H1 (cell line): ENCODE results near the gene GLUD1. TPM values are rescaled to one million over a fixed set of nuclear protein-coding genes. Genes with fewer than 3 reads are reported as not detected.

ENCODE experiments used
- CTCF ChIA-PET: fragments of 300-600 bp; sonication (Branson Sonifier 250); formaldehyde crosslinking; loops from one replicate; lab custom pipeline; 2021; ENCODE audit not compliant: partially characterized antibody; lab: Charles Lee
- POLR2A ChIA-PET: fragments of 300-600 bp; sonication (Branson Sonifier 250); formaldehyde crosslinking; loops from one replicate; lab custom pipeline; 2021; ENCODE audit warnings: inconsistent platforms; ENCODE audit not compliant: partially characterized antibody; lab: Charles Lee
- DNase-seq, 2 experiments: peaks; one replicate each; pipeline versions ENCODE4 v3.0.0 to v3.0.0-alpha.2; 2010 to 2022; ENCODE audit warnings: low spot score in 2 of 2, low read depth in 1 of 2, mixed read lengths in 1 of 2
- FAIRE-seq: peaks from 2 replicates; lab custom pipeline; 2011; peaks lifted over from hg19 to GRCh38; lab: Jason Lieb, UNC
- H2AFZ ChIP-seq: 2 replicates; pipeline ENCODE4 v1.8.1; 2012; ENCODE audit warnings: low read length, inconsistent platforms
- H2AK5ac ChIP-seq: 2 replicates; pipeline ENCODE4 v1.6.1; 2013; ENCODE audit warnings: low read depth, low read length
- H2BK120ac ChIP-seq: replicated peaks from 2 replicates; pipeline ENCODE3; 2013; ENCODE audit warnings: low read depth, low read length, inconsistent platforms
- H2BK12ac ChIP-seq: 2 replicates; pipeline ENCODE4 v1.6.1; 2013; ENCODE audit warnings: low read depth, low read length
- H2BK15ac ChIP-seq: 2 replicates; pipeline ENCODE4 v1.6.1; 2013; ENCODE audit warnings: low read length
- H2BK20ac ChIP-seq: 2 replicates; pipeline ENCODE4 v1.6.1; 2013; ENCODE audit warnings: low read length
- H2BK5ac ChIP-seq: 2 replicates; pipeline ENCODE4 v1.6.1; 2013; ENCODE audit warnings: low read depth, low read length
- H3K14ac ChIP-seq: 2 replicates; pipeline ENCODE4 v1.6.1; 2013; ENCODE audit warnings: inconsistent platforms; ENCODE audit not compliant: insufficient read length
- H3K18ac ChIP-seq: 2 replicates; pipeline ENCODE4 v1.6.1; 2013; ENCODE audit warnings: low read length; ENCODE audit errors: extremely low read depth
- H3K23ac ChIP-seq: 2 replicates; pipeline ENCODE4 v1.6.1; 2013; ENCODE audit warnings: inconsistent platforms; ENCODE audit not compliant: insufficient read length
- H3K23me2 ChIP-seq: 2 replicates; pipeline ENCODE4 v1.6.1; 2013; ENCODE audit warnings: low read depth, low read length
- H3K27ac ChIP-seq: 2 replicates; pipeline ENCODE4 v1.6.1; 2011; ENCODE audit warnings: low read depth, low read length, inconsistent platforms
- H3K27me3 ChIP-seq, 4 experiments: replicated peaks in 1 of 4; 1 replicate in 1 of 4; 2 replicates in 3 of 4; pipeline versions ENCODE4 v1.6.1 to v1.8.1; 2011 to 2013; ENCODE audit warnings: low read length in 3 of 4, mild to moderate bottlenecking in 3 of 4, inconsistent platforms in 2 of 4, mixed read lengths in 2 of 4, moderate library complexity in 1 of 4; ENCODE audit not compliant: control insufficient read depth in 3 of 4, insufficient read depth in 3 of 4; ENCODE audit errors: extremely low read depth in 1 of 4
- H3K36me3 ChIP-seq, 4 experiments: 2 replicates each; pipeline versions ENCODE4 v1.6.1 to v1.8.1; 2011 to 2013; ENCODE audit warnings: mild to moderate bottlenecking in 4 of 4, low read length in 3 of 4, moderate library complexity in 2 of 4, control low read depth in 1 of 4, inconsistent platforms in 1 of 4; ENCODE audit not compliant: insufficient read depth in 4 of 4, control insufficient read depth in 2 of 4
- H3K4ac ChIP-seq: replicated peaks from 2 replicates; pipeline ENCODE3; 2013; ENCODE audit warnings: low read length, low read depth, mixed read lengths, inconsistent platforms; ENCODE audit not compliant: insufficient read length
- H3K4me1 ChIP-seq, 4 experiments: replicated peaks in 1 of 4; 1 replicate in 1 of 4; 2 replicates in 3 of 4; pipeline versions ENCODE4 v1.6.1 to v1.8.1; 2011 to 2013; ENCODE audit warnings: low read length in 3 of 4, inconsistent platforms in 2 of 4, mixed read lengths in 1 of 4; ENCODE audit not compliant: insufficient read depth in 4 of 4, control insufficient read depth in 3 of 4
- H3K4me2 ChIP-seq, 2 experiments: 2 replicates each; pipeline versions ENCODE4 v1.6.1 to v1.8.1; 2011 to 2013; ENCODE audit warnings: low read depth in 2 of 2, low read length in 2 of 2, control low read depth in 1 of 2, inconsistent platforms in 1 of 2, mild to moderate bottlenecking in 1 of 2; ENCODE audit not compliant: insufficient read depth in 1 of 2
- H3K4me3 ChIP-seq, 4 experiments: fragments of 200-600, 300-600 bp in 1 of 4; sonication (generic), shearing (Covaris generic), sonication (Bioruptor Twin) in 1 of 4; 2 replicates each; pipeline versions ENCODE4 v1.5.1 to v1.8.1; 2011 to 2016; ENCODE audit warnings: low read length in 4 of 4, low read depth in 3 of 4, control low read depth in 2 of 4, inconsistent platforms in 2 of 4, mild to moderate bottlenecking in 2 of 4, mixed read lengths in 1 of 4, moderate library complexity in 1 of 4; ENCODE audit not compliant: insufficient read depth in 2 of 4; ENCODE audit errors: extremely low read depth in 1 of 4
- H3K56ac ChIP-seq: replicated peaks from 2 replicates; pipeline ENCODE3; 2013; ENCODE audit warnings: low read depth, mild to moderate bottlenecking, mixed read lengths, low read length, inconsistent platforms; ENCODE audit not compliant: insufficient read length
- H3K79me1 ChIP-seq: 2 replicates; pipeline ENCODE4 v1.6.1; 2013; ENCODE audit warnings: low read depth, low read length, control low read depth
- H3K79me2 ChIP-seq, 2 experiments: 2 replicates each; pipeline versions ENCODE4 v1.6.1 to v1.8.1; 2012 to 2013; ENCODE audit warnings: low read length in 2 of 2, mild to moderate bottlenecking in 2 of 2, inconsistent platforms in 1 of 2; ENCODE audit not compliant: insufficient read depth in 2 of 2, control insufficient read depth in 1 of 2
- H3K9ac ChIP-seq, 4 experiments: replicated peaks in 1 of 4; 1 replicate in 1 of 4; 2 replicates in 3 of 4; pipeline versions ENCODE4 v1.6.1 to v1.8.1; 2011 to 2013; ENCODE audit warnings: low read depth in 3 of 4, low read length in 3 of 4, control low read depth in 2 of 4, mild to moderate bottlenecking in 2 of 4, moderate library complexity in 2 of 4, inconsistent platforms in 1 of 4; ENCODE audit errors: extremely low read depth in 1 of 4
- H3K9me3 ChIP-seq, 2 experiments: 2 replicates each; pipeline versions ENCODE4 v1.6.1 to v1.8.1; 2012 to 2013; ENCODE audit warnings: mild to moderate bottlenecking in 2 of 2, moderate library complexity in 2 of 2, control low read depth in 1 of 2, inconsistent platforms in 1 of 2, low read depth in 1 of 2, low read length in 1 of 2, mixed read lengths in 1 of 2; ENCODE audit not compliant: insufficient read depth in 2 of 2
- H4K20me1 ChIP-seq, 2 experiments: replicated peaks in 1 of 2; 2 replicates each; pipeline versions ENCODE3 to v1.8.1; 2011 to 2013; ENCODE audit warnings: inconsistent platforms in 2 of 2, low read length in 2 of 2, mild to moderate bottlenecking in 1 of 2; ENCODE audit not compliant: insufficient read depth in 2 of 2, control insufficient read depth in 1 of 2
- H4K5ac ChIP-seq: 2 replicates; pipeline ENCODE4 v1.6.1; 2013; ENCODE audit warnings: low read length, low read depth, mixed read lengths, inconsistent platforms; ENCODE audit not compliant: insufficient read length
- H4K8ac ChIP-seq: 2 replicates; pipeline ENCODE4 v1.8.0; 2013; ENCODE audit warnings: mild to moderate bottlenecking, moderate library complexity, low read length, inconsistent platforms; ENCODE audit not compliant: insufficient read depth; ENCODE audit errors: extremely low read depth
- H4K91ac ChIP-seq: replicated peaks from 2 replicates; pipeline ENCODE3; 2013; ENCODE audit warnings: low read length, mixed read lengths, inconsistent platforms; ENCODE audit not compliant: insufficient read length
- HDAC2 ChIP-seq, 2 experiments: fragments of 300-600 bp in 1 of 2; sonication (generic) in 1 of 2; IDR thresholded peaks; 2 replicates each; pipeline ENCODE4 v1.6.1; 2011 to 2012; ENCODE audit warnings: low read depth in 2 of 2, low read length in 2 of 2, mild to moderate bottlenecking in 2 of 2, moderate library complexity in 2 of 2, borderline replicate concordance in 1 of 2, inconsistent platforms in 1 of 2
- HDAC6 ChIP-seq: IDR thresholded peaks from one replicate; pipeline ENCODE4 v1.7.1; 2012; ENCODE audit warnings: low read depth, mild to moderate bottlenecking, inconsistent platforms, low read length, moderate library complexity
- SIRT6 ChIP-seq: IDR thresholded peaks from one replicate; pipeline ENCODE4 v1.7.1; 2012; ENCODE audit warnings: low read length, inconsistent platforms
- SP4 ChIP-seq: IDR thresholded peaks from 2 replicates; pipeline ENCODE4 v1.6.1; 2012; ENCODE audit warnings: low read length, inconsistent platforms
- WGBS, 2 experiments: shearing (Covaris generic) in 1 of 2; methylation state at CpG; one replicate each; pipeline versions ENCODE4 v1.1.6 to v1.1.7; 2013 to 2015; ENCODE audit warnings: low lambda C conversion rate in 2 of 2, mixed read lengths in 2 of 2, inconsistent platforms in 1 of 2, low coverage in 1 of 2, missing lambda C conversion rate in 1 of 2; ENCODE audit not compliant: insufficient replicate concordance in 2 of 2, insufficient coverage in 1 of 2, insufficient read length in 1 of 2; ENCODE audit errors: extremely low coverage in 1 of 2, missing lambda C conversion rate in 1 of 2; 5-methylcytosine and 5-hydroxymethylcytosine counted together
- polyA plus RNA-seq, 7 experiments: library from polyadenylated mRNA; depleted of rRNA in 3 of 7; stranded (reverse) in 5 of 7; unstranded in 2 of 7; fragments of >200 nt in 5 of 7; fragments of 200-250 nt in 2 of 7; gene quantifications; 1 replicate in 5 of 7; 2 replicates in 1 of 7; 4 replicates in 1 of 7; pipeline versions ENCODE4 v1.2.1 to v1.2.3, GENCODE V29; 2011 to 2013; ENCODE audit warnings: missing spikeins in 2 of 7, mixed read lengths in 2 of 7
- total RNA-seq: library from RNA; stranded (reverse); fragmentation: NEBNext Ultra II Directional; extraction: Animal tissue kit (Norgen Biotek cat#: 25700); gene quantifications from 2 replicates; pipeline ENCODE4 v1.2.1, GENCODE V29; 2021
- TF ChIP-seq, protein P1 (sequence below), 3 experiments: IDR thresholded peaks; 1 replicate in 2 of 3; 2 replicates in 1 of 3; pipeline versions ENCODE4 v1.5.1 to v1.6.1; 2011; ENCODE audit warnings: low read length in 3 of 3, mild to moderate bottlenecking in 3 of 3, inconsistent platforms in 2 of 3, low read depth in 1 of 3, moderate library complexity in 1 of 3; ENCODE audit not compliant: insufficient read depth in 1 of 3; ENCODE audit errors: control extremely low read depth in 1 of 3

GLUD1 gene
- total and polyA plus RNA-seq, 2 of the 8 experiments (the other 6 are each of a cell fraction or from before 2014, with no cell fraction given): 41.0 to 96.2 TPM

- WGBS, 2 experiments: 85% methylated on average over 1 of the region's 1 CpG; no CpG with 5 or more reads in 1 of the 2 experiments
Measured at GRCh38 chr10:87085537-87085936, 9.1 kb downstream of the GLUD1 start.

More at GRCh38 chr10:87085537-87085936, 9.1 kb downstream of the GLUD1 start:
- H4K91ac ChIP-seq: no peak overlapping the region
- TF ChIP-seq HDAC6: no peak
- no peak for TF ChIP-seq SP4
- no peak for TF ChIP-seq HDAC2 (IDR thresholded peaks at IDR 0.05; ENCODE audit: borderline replicate concordance in 1 of 2, low read depth in 2 of 2, low read length in 2 of 2)
- TF ChIP-seq, protein P1, sequence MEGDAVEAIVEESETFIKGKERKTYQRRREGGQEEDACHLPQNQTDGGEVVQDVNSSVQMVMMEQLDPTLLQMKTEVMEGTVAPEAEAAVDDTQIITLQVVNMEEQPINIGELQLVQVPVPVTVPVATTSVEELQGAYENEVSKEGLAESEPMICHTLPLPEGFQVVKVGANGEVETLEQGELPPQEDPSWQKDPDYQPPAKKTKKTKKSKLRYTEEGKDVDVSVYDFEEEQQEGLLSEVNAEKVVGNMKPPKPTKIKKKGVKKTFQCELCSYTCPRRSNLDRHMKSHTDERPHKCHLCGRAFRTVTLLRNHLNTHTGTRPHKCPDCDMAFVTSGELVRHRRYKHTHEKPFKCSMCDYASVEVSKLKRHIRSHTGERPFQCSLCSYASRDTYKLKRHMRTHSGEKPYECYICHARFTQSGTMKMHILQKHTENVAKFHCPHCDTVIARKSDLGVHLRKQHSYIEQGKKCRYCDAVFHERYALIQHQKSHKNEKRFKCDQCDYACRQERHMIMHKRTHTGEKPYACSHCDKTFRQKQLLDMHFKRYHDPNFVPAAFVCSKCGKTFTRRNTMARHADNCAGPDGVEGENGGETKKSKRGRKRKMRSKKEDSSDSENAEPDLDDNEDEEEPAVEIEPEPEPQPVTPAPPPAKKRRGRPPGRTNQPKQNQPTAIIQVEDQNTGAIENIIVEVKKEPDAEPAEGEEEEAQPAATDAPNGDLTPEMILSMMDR (IDR thresholded peaks at IDR 0.05; ENCODE audit: control extremely low read depth in 1 of 3, insufficient read depth in 1 of 3, low read depth in 1 of 3, low read length in 3 of 3): no peak
- TF ChIP-seq SIRT6: no peak
- no peak overlapping the region for H2BK5ac ChIP-seq
- no peak overlapping the region for H2AFZ ChIP-seq
- no peak overlapping the region for H3K4ac ChIP-seq
- H2BK20ac ChIP-seq: no peak overlapping the region
- no peaks in the 10 kb centered on the region for H3K4me1 ChIP-seq
- ChIA-PET POLR2A (no interaction called here), CTCF (interaction anchor here (1.5 kb wide), 1 partner anchor 117 kb away, joined by 3 read pairs; no protein-coding TSS in a partner anchor)
- no peak for FAIRE-seq
- H3K27me3 ChIP-seq: no peaks in the 10 kb centered on the region
- no peaks in the 10 kb centered on the region for H3K23me2 ChIP-seq
- no peak overlapping the region for H3K4me3 ChIP-seq
- H3K36me3 ChIP-seq: peaks cover 0 to 7% (median 3%) of the 10 kb centered on the region in 4 experiments; a peak in 2 of 8 replicates
- no peak for DNase-seq
- no peak overlapping the region for H4K5ac ChIP-seq
- H3K18ac ChIP-seq: no peak overlapping the region
- no peak overlapping the region for H3K23ac ChIP-seq
- no peak overlapping the region for H4K8ac ChIP-seq
- H3K4me2 ChIP-seq: no peak overlapping the region
- H2BK12ac ChIP-seq: no peak overlapping the region
- peaks cover 4% of the 10 kb centered on the region; the same call in 1 of the 2 replicates for H3K79me1 ChIP-seq
- no peak overlapping the region for H2BK15ac ChIP-seq
- no peak overlapping the region for H2BK120ac ChIP-seq
- H3K14ac ChIP-seq: no peak overlapping the region
- H3K9me3 ChIP-seq: peaks cover 0 to 2% of the 10 kb centered on the region in 2 experiments; a peak in 1 of 4 replicates
- peaks cover 5 to 54% of the 10 kb centered on the region in 2 experiments; a peak in 2 of 4 replicates for H3K79me2 ChIP-seq
- H4K20me1 ChIP-seq: peaks cover 0 to 2% of the 10 kb centered on the region in 2 experiments
- H3K56ac ChIP-seq: no peak overlapping the region
- H3K27ac ChIP-seq: no peak overlapping the region
- no peak overlapping the region for H3K9ac ChIP-seq
- no peak overlapping the region for H2AK5ac ChIP-seq
